K562 (cell line): Measurements from ENCODE around the gene RPS19. TPM values are rescaled to one million over a fixed set of nuclear protein-coding genes. Genes with fewer than 3 reads are reported as not detected.

Experiments
- ARID1B ChIP-seq: fragments of 450-650 bp; IDR thresholded peaks from 2 replicates; pipeline ENCODE4 v1.6.1; 2016; ENCODE audit warnings: antibody characterized with exemption, mild to moderate bottlenecking, inconsistent platforms
- ATF4 ChIP-seq: fragments of 450-650 bp; formaldehyde crosslinking; IDR thresholded peaks from 2 replicates; pipeline ENCODE4 v1.4.0; 2022; ENCODE audit warnings: mild to moderate bottlenecking, moderate library complexity
- ATF6 ChIP-seq: sonication (generic); formaldehyde crosslinking; IDR thresholded peaks from 2 replicates; pipeline ENCODE4 v1.4.0; 2020; ENCODE audit warnings: mild to moderate bottlenecking, missing genetic modification reagents
- ELF4 ChIP-seq: fragments of 450-650 bp; formaldehyde crosslinking; IDR thresholded peaks from 2 replicates; pipeline ENCODE4 v1.4.0; 2022; ENCODE audit warnings: missing genetic modification characterization
- HCFC1 ChIP-seq: IDR thresholded peaks from 2 replicates; pipeline ENCODE4 v1.6.1; 2012; ENCODE audit warnings: low read depth, low read length, improper control_type of control experiment
- IFI16 ChIP-seq: fragments of 250-450 bp; sonication (Bioruptor Pico); IDR thresholded peaks from 2 replicates; pipeline ENCODE4 v2.1.2; 2022; ENCODE audit warnings: mild to moderate bottlenecking, inconsistent platforms
- MCM3 ChIP-seq: fragments of 450-650 bp; IDR thresholded peaks from 2 replicates; pipeline ENCODE4 v1.6.1; 2016
- NFATC3 ChIP-seq: fragments of 450-650 bp; IDR thresholded peaks from 2 replicates; pipeline ENCODE4 v1.6.1; 2017; ENCODE audit warnings: mild to moderate bottlenecking
- NFRKB ChIP-seq: fragments of 450-650 bp; IDR thresholded peaks from 2 replicates; pipeline ENCODE4 v1.6.1; 2016; ENCODE audit warnings: low read depth
- NR2F6 ChIP-seq: fragments of 450-650 bp; formaldehyde crosslinking; IDR thresholded peaks from 2 replicates; pipeline ENCODE4 v1.4.0; 2020; ENCODE audit warnings: mild to moderate bottlenecking
- POLR2B ChIP-seq: fragments of 450-650 bp; IDR thresholded peaks from 2 replicates; pipeline ENCODE4 v1.6.1; 2018; ENCODE audit warnings: low read depth; ENCODE audit not compliant: partially characterized antibody
- PREB ChIP-seq: sonication (generic); formaldehyde crosslinking; IDR thresholded peaks from 2 replicates; pipeline ENCODE4 v1.8.1; 2023; ENCODE audit warnings: mild to moderate bottlenecking, missing genetic modification reagents
- PTRF ChIP-seq: fragments of 450-650 bp; IDR thresholded peaks from 2 replicates; pipeline ENCODE4 v1.6.1; 2016; ENCODE audit warnings: mild to moderate bottlenecking, missing genetic modification characterization, missing compliant biosample characterization
- SMAD4 ChIP-seq: fragments of 250-450 bp; sonication (Bioruptor Pico); conservative IDR thresholded peaks from 2 replicates; pipeline ENCODE4 v1.8.0; 2021; ENCODE audit warnings: inconsistent platforms, mild to moderate bottlenecking, moderate library complexity
- SMC3 ChIP-seq: conservative IDR thresholded peaks from 2 replicates; pipeline ENCODE4 v1.6.1; 2011; ENCODE audit warnings: low read depth, low read length, improper control_type of control experiment; ENCODE audit not compliant: insufficient read depth
- SP2 ChIP-seq: IDR thresholded peaks from 2 replicates; pipeline ENCODE4 v1.6.1; 2011; ENCODE audit warnings: mild to moderate bottlenecking, low read depth, low read length, moderate library complexity; ENCODE audit not compliant: poor library complexity, severe bottlenecking; ENCODE audit errors: extremely low read depth
- SRSF1 ChIP-seq: fragments of 200-400 bp; formaldehyde crosslinking; IDR thresholded peaks from 2 replicates; pipeline ENCODE4 v1.6.1; 2017; ENCODE audit warnings: mild to moderate bottlenecking, low read depth, low read length, moderate library complexity
- TCFL5 ChIP-seq: fragments of 250-450 bp; sonication (Bioruptor Pico); conservative IDR thresholded peaks from 2 replicates; pipeline ENCODE4 v1.6.1; 2021; ENCODE audit warnings: mild to moderate bottlenecking, moderate library complexity, matching md5 sums
- XRCC5 ChIP-seq: fragments of 200-400 bp; formaldehyde crosslinking; IDR thresholded peaks from 2 replicates; pipeline ENCODE4 v1.6.1; 2017; ENCODE audit warnings: low read depth, mild to moderate bottlenecking, low read length
- ZFX ChIP-seq: sonication (generic); formaldehyde crosslinking; IDR thresholded peaks from 2 replicates; pipeline ENCODE4 v1.8.0; 2022; ENCODE audit warnings: mild to moderate bottlenecking, missing genetic modification reagents, moderate library complexity
- ZNF174 ChIP-seq: fragments of 250-450 bp; sonication (Bioruptor Pico); IDR thresholded peaks from 2 replicates; pipeline ENCODE4 v1.4.0; 2020; ENCODE audit warnings: mild to moderate bottlenecking
- ZNF512 ChIP-seq: IDR thresholded peaks from 2 replicates; pipeline ENCODE4 v1.6.1; 2016; ENCODE audit warnings: missing genetic modification characterization, missing compliant biosample characterization
- ZNF551 ChIP-seq: fragments of 250-450 bp; sonication (Bioruptor Pico); IDR thresholded peaks from 2 replicates; pipeline ENCODE4 v1.5.0; 2021; ENCODE audit warnings: mild to moderate bottlenecking, moderate library complexity
- ZNF561 ChIP-seq: fragments of 450-650 bp; formaldehyde crosslinking; conservative IDR thresholded peaks from 2 replicates; pipeline ENCODE4 v1.4.0; 2020; ENCODE audit warnings: mild to moderate bottlenecking, moderate library complexity
- ZNF583 ChIP-seq: fragments of 250-450 bp; sonication (Bioruptor Pico); IDR thresholded peaks from 2 replicates; pipeline ENCODE4 v1.4.0; 2020
- polyA plus RNA-seq, 8 experiments: library from polyadenylated mRNA; depleted of rRNA in 4 of 8; stranded (reverse) in 5 of 8; unstranded in 3 of 8; fragments of >200 nt; fragmentation: Nextera tagmentation in 2 of 8; fragmentation: Illumina TruSeq in 1 of 8; extraction: Ambion mirVana in 2 of 8; extraction: Trizol in 1 of 8; gene quantifications; 2 replicates each; pipeline versions ENCODE4 v1.2.1 to v1.2.3, GENCODE V29; 2011 to 2014; ENCODE audit warnings: inconsistent platforms in 1 of 8, missing spikeins in 1 of 8
- total RNA-seq, 7 experiments: library from RNA; depleted of rRNA in 6 of 7; stranded (reverse); fragments of >200 nt in 6 of 7; fragmentation: Illumina TruSeq in 2 of 7; extraction: Trizol in 2 of 7; gene quantifications; 2 replicates each; pipeline versions ENCODE4 v1.2.1 to v1.2.3, GENCODE V29; 2011 to 2021; ENCODE audit warnings: low replicate concordance in 1 of 7

Gene RPS19
- total and polyA plus RNA-seq, 9 of the 15 experiments (the other 6 are each of a cell fraction or from before 2014, with no cell fraction given): 1,964 to 3,408 (median 2,747) TPM

GRCh38 chr19:41859618-41860418 is at the start of gene RPS19 (continued):
- TF ChIP-seq ATF6 (CRISPR knock-in tag): 0 out of 2 replicates have a peak, but pooled peaks have one; percentile 70
- peak; percentile 95 for TF ChIP-seq HCFC1
- TF ChIP-seq ZNF551 (CRISPR knock-in tag): no peak
- peak; percentile 92 for TF ChIP-seq NFRKB
- TF ChIP-seq XRCC5: peak; percentile 58; the same call in 1 of the 2 replicates
- peak; percentile 61; the same call in 1 of the 2 replicates for TF ChIP-seq ARID1B
- peak; percentile 68 for TF ChIP-seq ZFX (CRISPR knock-in tag)
- no peak for TF ChIP-seq ATF4 (CRISPR knock-in tag)
- no peak for TF ChIP-seq SMC3
- TF ChIP-seq SMAD4 (CRISPR knock-in tag): no peak; the same call in 1 of the 2 replicates
- TF ChIP-seq POLR2B: peak; percentile 91
- peak; percentile 71; the same call in 1 of the 2 replicates for TF ChIP-seq ZNF583 (CRISPR knock-in tag)
- no peak for TF ChIP-seq TCFL5
- no peak; the same call in 1 of the 2 replicates for TF ChIP-seq ZNF174 (CRISPR knock-in tag)
- no peak for TF ChIP-seq ZNF512 (tag)
- TF ChIP-seq PTRF (tag): no peak
- no peak for TF ChIP-seq ZNF561 (CRISPR knock-in tag)
- no peak for TF ChIP-seq SRSF1
- no peak for TF ChIP-seq IFI16 (CRISPR knock-in tag)
- TF ChIP-seq NR2F6: no peak
- no peak for TF ChIP-seq MCM3
- TF ChIP-seq NFATC3: no peak
- peak; percentile 23 for TF ChIP-seq SP2
- TF ChIP-seq ELF4 (CRISPR knock-in tag): peak; percentile 86
- TF ChIP-seq PREB (CRISPR knock-in tag): no peak
